Measurements from ENCODE around the gene CDC16. TPM values are rescaled to one million over a fixed set of nuclear protein-coding genes. Genes with fewer than 3 reads are reported as not detected.

Gene CDC16
- total and polyA plus RNA-seq, 2 of the 8 experiments (the other 6 are each of a cell fraction or from before 2014, with no cell fraction given) = 42.5 to 83.4 TPM

DNA sequence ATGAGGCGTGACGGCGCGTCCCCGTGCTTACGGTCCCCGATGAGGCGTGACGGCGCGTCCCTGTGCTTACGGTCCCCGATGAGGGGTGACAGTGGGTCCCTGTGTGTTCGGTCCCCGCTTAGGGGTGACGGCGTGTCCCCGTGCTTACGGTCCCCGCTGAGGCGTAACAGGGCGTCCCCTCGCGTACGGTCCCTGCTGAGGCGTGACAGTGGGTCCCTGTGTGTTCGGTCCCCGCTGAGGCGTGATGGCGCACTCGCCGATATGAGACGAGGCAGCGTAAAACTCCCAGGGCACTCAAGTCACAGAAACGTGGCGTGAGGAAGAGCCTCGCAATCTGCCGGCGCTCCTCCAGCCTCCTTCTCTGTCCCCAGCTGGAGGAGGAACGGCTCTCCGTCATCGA lies 34.7 kb upstream of the CDC16 start (continued):
- TF ChIP-seq HDAC2 (IDR thresholded peaks at IDR 0.05; ENCODE audit: borderline replicate concordance in 1 of 2, low read depth in 2 of 2, low read length in 2 of 2) = no peak
